ENCODE data around the gene FGFR3.
"Not testable (repeated sequence)": the region's sequence is repeated elsewhere in the genome, so short reads cannot be mapped to it uniquely, and the experiment has no call there.

Gene FGFR3

DNA sequence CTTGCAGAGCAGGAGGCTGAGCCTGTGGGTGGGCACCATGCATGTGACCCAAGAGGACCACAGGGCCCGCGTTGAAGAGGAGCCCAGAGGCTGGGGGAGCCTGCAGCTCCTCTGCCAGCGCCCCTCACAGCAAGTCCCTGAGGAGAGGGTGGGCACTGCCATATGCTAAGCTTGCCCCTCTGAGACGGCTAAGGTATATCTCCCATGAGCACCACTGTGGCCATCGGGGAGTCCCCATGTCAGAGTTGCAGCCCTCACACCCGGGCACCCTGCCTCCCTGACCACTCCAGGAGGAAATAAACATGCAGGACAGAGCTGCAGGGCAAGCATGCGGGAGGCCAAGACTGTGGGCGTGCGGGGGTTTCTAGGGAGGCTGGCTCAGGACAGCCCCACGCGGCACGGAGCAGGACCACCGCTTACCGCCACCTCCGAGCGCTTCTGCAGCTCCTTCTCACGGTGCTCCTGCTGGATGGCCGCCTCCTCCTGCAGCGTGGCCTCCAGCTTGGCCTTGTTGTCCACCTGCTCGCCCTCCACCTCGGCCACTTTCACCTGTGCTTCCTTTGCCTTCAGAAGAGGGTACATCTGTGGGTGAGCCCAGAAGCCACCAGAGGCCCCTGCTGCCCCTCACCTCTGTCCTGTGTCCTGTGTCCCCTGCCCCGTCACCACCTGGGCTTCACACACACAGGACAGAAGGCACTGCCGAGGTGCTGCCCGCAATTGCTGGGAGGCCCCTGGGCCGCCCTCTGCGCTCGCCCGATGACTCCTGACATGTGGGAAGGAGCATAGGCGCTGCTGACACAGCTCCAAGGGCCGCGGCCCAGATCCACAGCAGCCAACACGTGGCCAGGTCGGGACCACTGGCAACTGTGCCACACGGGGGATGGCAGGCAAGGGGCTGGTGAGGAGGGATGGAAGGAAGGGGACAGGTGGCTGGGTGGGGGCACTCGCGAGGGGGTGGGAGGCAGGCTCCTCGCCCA is 29.8 kb downstream of the FGFR3 start:
- DNase-seq = no peak

DNA sequence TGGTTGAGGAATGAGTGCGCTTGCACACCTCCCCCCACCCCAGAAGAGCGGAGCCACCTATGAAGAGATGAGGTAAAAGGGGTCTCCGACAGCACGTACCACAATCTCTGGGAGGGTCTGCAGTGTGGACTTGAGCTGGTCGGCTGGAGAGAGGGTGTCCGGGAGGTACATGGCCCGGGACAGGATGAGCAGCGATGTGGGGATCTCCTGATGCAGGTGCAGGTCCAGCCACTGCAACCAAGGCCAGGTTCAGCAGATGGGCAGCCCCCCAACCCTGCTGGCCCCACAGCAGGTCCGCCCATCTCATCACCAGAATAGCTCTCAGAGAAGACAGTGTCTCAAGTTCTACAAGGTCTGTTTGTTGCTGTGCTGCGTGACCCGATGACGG is 30.4 kb downstream of the FGFR3 start:
- DNase-seq = no peak

DNA sequence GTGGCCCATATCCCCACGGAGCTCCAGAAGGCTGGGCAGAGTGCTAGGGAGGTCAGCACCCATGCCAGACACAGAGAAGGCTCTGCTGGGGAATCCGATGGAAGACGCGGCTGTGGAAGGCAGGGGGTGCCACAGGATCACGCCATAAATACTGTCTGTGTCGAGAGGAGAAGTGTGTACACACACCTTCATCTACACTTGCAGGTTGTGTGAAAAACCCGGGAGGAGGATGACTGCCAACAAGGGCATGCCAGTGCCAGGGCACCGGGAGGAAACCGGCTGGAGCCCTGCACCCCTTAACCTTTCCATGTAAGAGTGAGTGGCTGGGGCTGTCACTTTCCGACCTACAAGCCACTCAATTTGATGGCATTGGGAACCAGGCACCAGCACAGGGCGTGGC is 31.7 kb downstream of the FGFR3 start:
- DNase-seq = no peak

DNA sequence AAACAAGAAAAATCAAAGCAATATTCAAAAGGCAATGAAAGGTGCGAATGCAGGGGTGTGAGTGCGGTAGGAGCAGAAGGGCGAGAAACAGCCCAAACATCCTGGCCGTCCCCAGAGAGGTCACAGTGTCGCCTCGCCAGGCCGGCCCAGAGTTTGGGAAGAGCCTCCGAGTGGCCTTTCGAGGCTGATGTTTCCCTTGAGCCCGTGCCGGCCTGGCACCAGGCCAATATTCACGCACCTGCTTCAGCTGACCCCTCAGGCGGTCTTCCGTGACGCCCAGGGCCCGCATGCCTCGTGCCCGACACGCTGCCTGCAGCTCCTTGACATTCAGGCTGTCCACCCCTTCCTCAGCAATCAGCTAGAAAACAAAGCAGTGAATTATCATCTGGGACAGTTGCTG is 32.2 kb downstream of the FGFR3 start:
- DNase-seq = no peak

DNA sequence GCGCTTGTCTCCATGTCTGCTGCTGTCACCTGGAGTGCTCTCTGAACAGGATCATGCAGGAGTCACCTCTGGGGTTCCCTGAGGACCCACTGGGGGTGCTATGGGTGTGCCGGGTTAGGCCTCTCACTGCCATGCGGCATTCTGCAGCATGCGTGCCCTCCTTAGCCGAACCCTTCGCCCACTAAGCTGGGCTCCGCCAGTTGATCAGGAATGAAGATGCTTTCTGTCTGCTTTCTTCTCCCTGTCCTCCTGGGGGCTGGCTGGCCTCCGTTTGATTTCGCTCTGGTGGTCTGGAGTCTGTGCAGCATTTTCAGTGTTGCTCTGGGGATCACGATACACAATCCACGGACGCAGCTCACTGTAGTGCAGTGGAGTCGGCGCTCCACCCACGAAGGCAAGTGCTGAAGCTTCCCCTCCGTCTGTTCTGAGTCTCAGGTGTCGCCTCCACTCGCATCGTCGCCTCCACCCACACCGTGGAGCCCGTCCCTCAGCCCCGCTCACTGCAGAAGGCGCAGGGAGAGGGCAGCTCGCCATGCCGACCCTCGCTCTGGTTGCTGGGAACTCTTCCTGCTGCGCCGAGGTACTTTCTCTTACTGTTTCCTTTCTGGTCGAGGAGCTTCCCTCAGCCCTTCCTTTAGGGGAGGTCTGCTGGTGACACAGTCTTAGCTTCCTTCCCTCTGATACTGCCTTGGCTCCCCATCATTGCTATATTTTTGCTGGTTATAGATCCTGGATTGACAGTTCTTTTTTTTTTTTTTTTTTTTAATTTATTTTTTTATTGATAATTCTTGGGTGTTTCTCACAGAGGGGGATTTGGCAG is 33.6 kb downstream of the FGFR3 start:
- no peak for DNase-seq

DNA sequence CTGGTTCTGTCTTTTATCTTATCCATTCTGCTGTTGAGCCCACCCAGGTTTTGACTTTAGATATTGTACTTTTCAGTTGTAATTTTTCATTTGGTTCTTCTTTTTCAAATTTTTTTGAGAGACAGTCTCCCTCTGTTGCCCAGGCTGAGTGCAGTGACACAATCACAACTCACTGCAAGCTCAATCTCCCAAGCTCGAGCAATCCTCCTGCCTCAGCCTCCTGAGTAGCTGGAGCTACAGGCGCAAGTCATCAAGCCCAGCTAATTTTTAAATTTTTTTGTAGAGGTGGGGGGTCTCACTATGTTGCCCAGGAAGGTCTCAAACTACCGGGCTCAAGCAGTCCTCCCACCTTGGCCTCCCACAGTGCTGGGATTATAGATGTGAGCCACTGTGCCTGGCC is 37.1 kb downstream of the FGFR3 start:
- no peak for DNase-seq

DNA sequence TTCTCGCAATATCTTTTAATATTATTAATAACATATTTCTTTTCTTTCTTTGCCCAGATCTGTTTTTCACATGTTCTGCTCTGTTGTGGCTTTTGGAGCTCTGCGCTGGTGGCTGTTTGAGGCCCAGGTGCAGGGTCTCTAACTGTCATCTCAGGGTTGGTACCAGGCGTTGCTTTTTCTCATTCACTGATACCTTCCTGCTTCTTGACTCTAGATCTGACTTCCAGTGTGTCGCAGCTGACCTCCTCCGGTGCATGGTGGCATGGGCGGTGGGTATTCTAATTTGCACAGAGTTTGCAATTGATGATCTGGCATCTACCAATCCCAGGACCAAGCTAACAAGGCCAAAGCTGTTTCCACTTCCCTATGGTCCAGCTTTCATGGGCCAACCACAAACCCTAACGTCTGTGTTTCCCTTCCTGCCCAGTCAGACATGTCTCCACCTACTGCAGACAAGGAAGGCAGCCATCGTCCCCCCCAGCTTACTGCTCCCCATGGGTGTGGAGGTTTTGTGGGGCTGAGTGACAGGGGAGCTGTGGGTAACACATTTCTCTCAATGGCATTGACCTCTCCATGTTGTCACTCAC is 37.6 kb downstream of the FGFR3 start:
- DNase-seq = no peak

DNA sequence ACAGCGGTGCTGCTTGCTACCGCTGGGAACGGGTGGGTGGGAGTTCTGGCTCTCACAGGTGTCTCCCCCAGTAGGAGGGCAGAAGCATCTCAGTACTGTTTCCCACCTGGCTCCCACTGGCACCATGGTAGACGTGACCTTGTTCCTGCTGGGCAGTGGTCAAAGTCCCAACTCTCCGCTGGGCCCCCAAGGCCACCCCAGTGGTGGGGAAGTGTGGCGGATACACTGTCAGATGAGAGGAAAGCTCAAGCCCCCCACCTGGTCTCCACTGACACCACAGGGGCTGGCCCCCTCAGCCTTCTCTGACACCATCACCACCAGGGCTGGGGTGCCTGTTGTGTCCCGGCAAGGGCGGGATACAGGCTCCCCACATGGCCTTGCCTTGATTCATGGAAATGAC is 38.2 kb downstream of the FGFR3 start:
- DNase-seq = no peak

DNA sequence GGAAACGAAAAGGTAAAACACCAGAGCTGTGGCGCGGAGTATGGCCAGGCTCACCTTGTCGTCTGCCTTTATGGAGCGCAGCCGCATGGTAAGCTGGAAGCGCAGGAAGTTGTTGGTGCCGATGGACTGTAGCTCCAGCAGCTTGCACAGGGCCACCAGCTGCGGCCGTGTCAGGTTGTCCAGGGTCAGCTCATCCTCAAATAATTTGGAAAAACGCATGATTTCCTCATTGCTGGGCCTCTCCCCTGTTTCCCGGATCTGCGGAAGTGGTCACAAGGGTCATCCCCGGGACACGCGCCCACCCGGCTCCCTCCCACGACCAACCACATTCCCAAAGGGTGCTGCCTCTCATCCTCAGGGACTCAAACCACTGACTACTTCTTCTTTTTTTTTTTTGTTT is 39.6 kb downstream of the FGFR3 start:
- no peak for DNase-seq

DNA sequence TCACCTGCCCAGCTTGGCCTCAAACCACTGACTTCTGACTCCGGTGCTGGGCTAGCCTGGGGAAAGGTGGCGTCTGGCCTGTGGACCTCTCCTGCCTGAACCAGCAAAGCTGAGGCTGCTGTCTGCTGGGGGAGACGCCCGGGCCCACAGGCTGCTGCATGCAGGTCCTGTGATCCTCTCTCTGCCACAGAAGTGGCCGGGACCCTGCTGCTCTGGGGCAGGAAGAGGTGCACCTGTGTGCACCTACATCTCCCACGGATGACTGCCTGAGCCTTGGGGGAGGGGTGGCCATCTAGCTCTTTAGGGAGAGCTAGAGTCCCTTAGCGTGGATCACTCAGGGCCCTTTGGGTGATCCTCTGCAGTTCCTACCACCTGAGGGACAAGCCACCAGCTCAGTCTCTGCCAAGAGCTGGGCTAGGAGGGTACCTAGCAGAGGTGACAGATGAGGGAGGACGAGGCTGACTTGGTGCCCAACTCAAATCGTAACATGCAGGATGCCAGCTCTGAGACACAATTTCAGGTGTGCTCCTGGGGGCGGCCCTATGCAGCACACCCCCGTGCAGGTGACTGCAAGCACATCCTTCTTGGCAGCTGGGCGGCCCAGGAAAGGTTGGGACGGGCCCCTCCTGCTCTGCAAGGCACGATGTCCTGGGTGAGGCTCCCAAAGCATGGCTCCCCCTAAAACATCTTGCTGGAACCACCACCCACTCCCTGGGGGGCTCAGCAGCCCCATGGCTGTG is 40.4 kb downstream of the FGFR3 start:
- DNase-seq = no peak

DNA sequence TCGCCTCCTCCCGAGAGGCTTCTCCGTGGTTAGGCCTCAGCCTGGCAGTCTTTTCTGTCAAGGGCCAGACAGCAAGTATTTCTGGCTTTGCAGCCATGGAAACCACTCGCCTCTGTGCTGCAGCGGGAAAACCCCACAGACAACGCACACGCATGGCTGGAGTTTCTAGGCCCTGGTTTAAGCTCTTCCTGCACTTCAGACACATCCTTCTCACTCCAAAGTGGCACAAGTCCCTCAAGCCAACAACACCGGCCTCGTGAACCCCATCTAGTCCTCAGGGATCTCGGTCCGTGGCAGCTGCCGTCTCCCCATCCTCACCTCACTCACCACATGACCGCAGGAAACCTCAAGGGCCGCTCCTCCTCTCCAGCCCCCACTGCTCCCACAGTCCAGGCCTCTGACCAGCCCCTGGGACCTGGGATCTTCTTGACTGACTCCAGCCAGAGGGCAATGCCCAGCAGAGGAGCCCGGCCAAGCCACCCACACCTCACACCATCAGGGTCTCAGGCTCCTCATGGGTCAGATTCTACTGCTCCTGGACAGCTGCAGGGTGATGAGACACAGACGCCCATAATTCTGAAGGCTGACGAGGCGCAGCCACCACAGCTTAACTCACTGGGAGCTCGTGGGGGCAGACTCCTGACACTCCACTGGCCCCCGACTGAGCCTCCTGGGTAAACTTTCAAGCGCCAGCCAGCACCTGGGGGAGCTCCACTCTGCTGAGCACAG is 41.1 kb downstream of the FGFR3 start:
- no peak for DNase-seq

DNA sequence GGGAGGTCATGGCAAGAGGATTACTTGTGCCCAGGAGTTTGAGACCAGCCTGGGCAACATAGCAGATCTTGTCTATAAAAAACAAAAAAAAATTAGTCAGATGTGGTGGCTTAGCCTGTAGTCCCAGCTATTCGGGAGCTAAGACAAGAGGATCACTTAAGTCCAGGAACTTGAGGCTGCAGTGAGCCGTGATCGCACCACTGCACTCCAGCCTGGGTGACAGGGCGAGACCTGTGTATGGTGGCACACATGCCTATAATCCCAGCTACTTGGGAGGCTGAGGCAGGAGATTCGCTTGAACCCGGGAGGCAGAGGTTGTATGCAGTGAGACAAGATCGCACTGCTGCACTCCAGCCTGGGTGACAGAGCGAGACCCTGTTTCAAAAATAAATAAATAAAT is 42.7 kb downstream of the FGFR3 start:
- not testable (repeated sequence) for DNase-seq

DNA sequence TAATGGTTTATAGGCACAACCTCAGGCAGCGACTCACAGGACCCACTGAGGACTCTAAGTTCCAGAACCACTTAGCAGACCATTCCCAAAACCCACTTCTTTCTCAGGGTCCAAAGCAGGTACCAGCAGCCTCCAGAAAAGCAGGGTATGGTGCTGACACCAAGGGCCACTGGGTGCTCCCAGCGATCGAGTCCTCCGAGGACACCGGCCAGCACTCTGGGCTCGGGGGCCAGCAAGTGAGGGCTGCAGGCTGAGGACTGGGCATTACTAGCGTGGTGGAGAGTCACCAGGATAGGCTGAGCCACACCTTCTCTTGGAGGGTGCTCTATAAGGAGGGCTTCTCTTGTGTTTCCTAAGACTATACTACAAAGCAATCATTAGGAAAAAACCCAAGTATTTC is 43.6 kb downstream of the FGFR3 start:
- no peak for DNase-seq

DNA sequence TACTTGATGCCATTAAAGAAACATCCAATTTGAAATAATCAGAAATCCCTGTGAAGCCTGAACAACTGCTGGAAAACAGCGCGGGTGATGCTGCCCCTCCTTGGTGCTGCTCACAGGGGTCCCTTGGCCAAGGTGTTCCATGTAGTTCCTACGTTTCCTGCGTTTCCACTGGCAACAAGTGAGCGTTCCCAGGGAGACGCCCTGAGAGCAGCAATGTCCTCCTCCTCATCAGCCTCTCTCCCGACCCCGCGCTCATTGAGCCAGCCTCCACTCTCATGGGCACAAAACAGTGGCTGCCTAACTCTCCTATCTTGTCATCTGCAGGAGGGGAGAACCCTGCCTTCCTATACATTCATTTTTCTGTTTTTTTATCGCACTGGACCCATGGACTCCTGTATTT is 44.0 kb downstream of the FGFR3 start:
- DNase-seq = no peak

DNA sequence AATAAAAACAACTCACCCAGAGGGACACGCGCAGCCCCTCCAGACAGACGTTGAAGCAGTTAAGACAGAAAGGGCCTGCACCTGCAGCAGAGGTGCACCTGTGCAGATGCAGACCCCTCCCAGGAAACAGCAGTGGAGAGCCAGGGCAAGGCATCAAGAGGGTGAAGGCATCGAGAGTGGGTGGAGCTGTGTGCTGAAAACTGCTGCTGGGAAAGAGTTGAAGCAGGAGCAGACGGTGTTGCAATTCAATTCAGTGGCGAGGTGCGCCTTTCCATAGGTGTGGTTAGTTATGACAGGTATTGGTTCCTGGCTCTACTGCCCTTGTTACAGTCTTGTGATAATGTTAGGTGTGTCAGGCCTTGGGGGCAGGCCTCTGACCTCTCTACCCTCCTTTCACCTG is 46.2 kb downstream of the FGFR3 start:
- no peak for DNase-seq

DNA sequence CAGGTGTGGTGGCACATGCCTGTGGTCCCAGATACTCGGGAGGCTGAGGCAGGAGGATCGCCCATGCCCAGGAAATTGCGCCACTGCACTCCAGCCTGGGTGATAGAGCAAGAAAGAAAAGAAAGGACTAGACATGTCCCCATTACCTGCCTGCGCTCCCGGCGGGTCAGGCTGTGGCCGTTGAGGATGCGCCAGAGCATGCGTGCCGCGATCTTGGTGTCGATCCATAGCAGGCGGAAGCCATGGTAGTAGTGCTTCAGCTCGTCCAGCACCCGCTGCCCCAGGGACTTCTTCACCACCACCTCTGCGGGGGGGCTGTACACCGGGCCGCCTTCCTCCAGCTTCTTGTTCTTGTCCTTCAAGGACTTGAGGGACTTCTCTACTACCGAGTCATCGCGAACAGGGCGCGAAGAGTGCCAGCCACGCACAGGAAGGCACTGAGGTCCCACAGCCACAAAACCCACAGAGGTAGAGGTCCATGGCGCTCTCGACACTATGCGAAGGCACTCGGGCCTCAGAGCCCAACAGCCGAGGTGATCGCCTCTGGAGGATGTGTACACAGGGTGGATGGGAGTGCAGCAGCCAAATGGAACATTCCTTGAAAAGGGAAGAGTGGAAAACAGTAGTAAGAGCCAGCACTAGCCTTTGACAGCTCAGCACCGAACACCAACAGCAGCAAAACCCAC is 48.3 kb downstream of the FGFR3 start:
- no peak for DNase-seq

DNA sequence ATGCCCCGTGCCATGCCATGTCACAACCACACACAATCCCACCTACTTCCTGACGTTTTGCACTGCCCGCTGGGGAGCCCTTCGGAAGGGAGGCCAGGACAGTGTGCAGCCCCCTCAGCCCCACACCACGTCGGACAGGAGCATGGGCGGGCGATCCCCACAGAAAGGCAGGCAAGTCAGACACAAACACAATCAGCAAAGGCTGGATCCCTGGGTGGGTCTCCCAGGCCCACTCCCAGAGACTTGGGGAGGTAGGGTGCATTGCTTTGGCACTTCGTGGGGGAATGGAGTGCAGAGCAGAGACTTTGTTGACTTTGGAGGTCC is 48.8 kb downstream of the FGFR3 start:
- no peak for DNase-seq

DNA sequence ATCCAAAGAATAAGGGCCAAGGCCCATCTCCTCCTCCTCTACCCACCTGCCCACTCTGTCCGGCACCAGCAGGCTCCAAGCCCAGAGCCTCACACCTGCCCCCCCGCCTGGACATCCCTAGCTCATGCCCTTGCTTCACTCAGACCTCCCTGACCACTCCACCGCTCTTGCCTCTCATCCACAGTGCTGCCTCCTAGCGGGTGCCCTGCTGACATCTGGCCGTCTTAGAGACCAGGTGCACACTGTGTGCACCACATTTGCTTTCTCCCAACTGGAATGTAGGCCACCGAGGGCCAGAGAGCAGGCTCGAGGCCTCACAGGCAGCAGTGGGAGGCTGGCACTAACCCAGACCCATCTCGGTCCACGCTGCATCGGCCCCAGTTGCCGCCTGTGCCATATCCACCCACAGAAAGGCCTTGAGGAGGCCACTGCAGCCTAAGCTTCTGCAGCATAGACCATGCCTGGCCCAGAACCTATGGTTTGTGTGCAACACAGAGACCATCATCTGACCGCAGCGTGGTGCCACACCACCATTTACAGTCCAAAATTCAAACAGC is 49.3 kb downstream of the FGFR3 start:
- DNase-seq = no peak

DNA sequence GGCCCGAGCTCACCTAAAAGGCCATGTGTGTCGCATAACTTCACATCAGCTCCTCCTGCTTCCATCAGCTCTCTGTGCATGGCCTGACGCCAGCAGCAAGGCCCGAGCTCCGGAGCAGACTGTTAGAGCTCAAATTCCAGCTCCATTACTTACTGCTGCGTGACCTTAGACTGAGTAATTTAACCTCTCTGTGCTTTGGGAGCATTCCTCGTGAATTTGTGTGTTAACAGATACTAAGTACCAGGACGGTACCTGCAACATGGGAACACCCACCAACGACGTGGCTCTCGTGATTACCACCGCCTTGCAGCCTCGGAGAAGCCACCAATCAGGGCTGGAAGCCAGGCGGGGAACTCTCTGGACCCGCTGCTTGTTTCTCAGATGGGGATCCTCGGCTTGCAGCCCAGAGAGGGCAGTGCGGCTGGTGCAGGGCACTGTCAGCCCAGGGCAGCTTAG is 49.9 kb downstream of the FGFR3 start:
- DNase-seq = no peak

DNA sequence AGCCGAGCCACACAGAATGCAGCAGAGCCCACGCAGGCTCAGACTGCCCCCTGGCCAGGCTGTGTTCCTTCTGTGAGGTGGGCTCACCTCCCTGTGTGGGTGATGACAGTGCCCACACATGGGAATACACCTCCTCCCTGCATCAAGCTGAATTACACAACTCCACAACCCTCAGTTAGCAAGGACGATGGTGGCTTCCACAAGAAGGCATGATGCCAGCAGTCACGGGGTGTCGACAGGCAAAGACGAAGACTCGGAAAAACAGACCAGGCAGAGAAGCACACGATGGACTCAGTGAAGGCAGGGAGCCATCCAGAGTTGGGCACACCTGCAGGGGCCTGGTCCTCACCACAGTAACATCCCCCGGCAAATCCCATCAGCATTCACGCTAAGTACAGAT is 50.8 kb downstream of the FGFR3 start:
- no peak for DNase-seq

DNA sequence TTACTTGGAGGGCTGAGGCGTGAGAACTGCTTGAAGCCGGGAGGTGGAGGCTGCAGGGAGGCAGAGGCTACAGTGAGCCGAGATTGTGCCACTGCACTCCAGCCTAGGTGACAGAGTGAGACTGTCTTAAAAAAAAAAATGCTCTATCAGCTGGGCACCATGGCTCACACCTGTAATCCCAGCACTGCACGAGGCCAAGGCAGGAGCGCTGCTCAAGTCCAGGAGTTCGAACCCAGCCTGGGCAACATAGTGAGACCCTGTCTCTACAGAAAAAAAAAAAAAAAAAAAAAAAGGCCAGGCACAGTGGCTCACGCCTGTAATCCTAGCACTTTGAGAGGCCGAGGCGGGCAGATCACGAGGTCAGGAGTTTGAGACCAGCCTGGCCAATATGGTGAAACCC is 51.5 kb downstream of the FGFR3 start:
- DNase-seq = not testable (repeated sequence)
